GM23338 (cell line): ENCODE measurements around the gene NECAB3. TPM values are rescaled to one million over a fixed set of nuclear protein-coding genes. Genes with fewer than 3 reads are reported as not detected.

Experiments
- ATAC-seq: fragments of 200-7000 bp; cut with Tn5 transposase; 3 replicates; pipeline ENCODE4 v1.9.1; 2020
- DNase-seq: peaks from one replicate; pipeline ENCODE4 v3.0.0-alpha.2; 2015; ENCODE audit warnings: low spot score
- H2AFZ ChIP-seq: fragments of 200-600 bp; sonication (generic); 2 replicates; pipeline ENCODE4 v1.8.0; 2016; ENCODE audit warnings: antibody characterized with exemption, mild to moderate bottlenecking, moderate library complexity
- H3F3A ChIP-seq: fragments of 200-600 bp; sonication (generic); replicated peaks from 2 replicates; pipeline ENCODE4 v1.8.0; 2017; ENCODE audit warnings: antibody characterized with exemption, mixed run types, low read depth
- H3K27ac ChIP-seq: fragments of 200-600 bp; sonication (generic); 2 replicates; pipeline ENCODE4 v1.6.1; 2016; ENCODE audit warnings: low read depth
- H3K27me3 ChIP-seq: fragments of 200-600 bp; sonication (generic); 2 replicates; pipeline ENCODE4 v1.8.0; 2016; ENCODE audit warnings: mild to moderate bottlenecking, mixed run types, moderate library complexity; ENCODE audit not compliant: insufficient read depth
- H3K36me3 ChIP-seq: fragments of 200-600 bp; sonication (generic); 2 replicates; pipeline ENCODE4 v1.8.0; 2016; ENCODE audit warnings: mild to moderate bottlenecking; ENCODE audit not compliant: insufficient read depth
- H3K4me1 ChIP-seq: fragments of 200-600 bp; sonication (generic); 2 replicates; pipeline ENCODE4 v1.8.0; 2016; ENCODE audit warnings: mild to moderate bottlenecking, moderate library complexity; ENCODE audit not compliant: insufficient read depth
- H3K4me2 ChIP-seq: fragments of 200-600 bp; sonication (generic); 2 replicates; pipeline ENCODE4 v1.7.1; 2017; ENCODE audit warnings: mixed run types
- H3K4me3 ChIP-seq: fragments of 200-600 bp; sonication (generic); 2 replicates; pipeline ENCODE4 v1.6.1; 2016; ENCODE audit warnings: mixed run types
- H3K79me2 ChIP-seq: fragments of 200-600 bp; sonication (generic); replicated peaks from 2 replicates; pipeline ENCODE4 v1.8.0; 2017; ENCODE audit warnings: mild to moderate bottlenecking; ENCODE audit not compliant: insufficient read depth
- H3K9me2 ChIP-seq: fragments of 200-600 bp; sonication (generic); 2 replicates; pipeline ENCODE4 v1.8.0; 2017; ENCODE audit not compliant: insufficient read depth
- H4K20me1 ChIP-seq: fragments of 200-600 bp; sonication (generic); replicated peaks from 2 replicates; pipeline ENCODE4 v1.8.0; 2017; ENCODE audit warnings: mild to moderate bottlenecking; ENCODE audit not compliant: insufficient read depth
- H3K27ac Mint-ChIP-seq: 2 replicates; pipeline ENCODE4 v1.8.0; 2020; ENCODE audit warnings: inconsistent platforms, mild to moderate bottlenecking, moderate library complexity, mixed read lengths
- H3K27me3 Mint-ChIP-seq: 3 replicates; pipeline ENCODE4 v1.8.0; 2022; ENCODE audit warnings: low read depth, mild to moderate bottlenecking, moderate library complexity, mixed read lengths, inconsistent platforms; ENCODE audit not compliant: insufficient read depth, poor library complexity
- H3K36me3 Mint-ChIP-seq: 3 replicates; pipeline ENCODE4 v1.8.0; 2021; ENCODE audit warnings: low read depth, mild to moderate bottlenecking, inconsistent platforms, moderate library complexity, mixed read lengths
- H3K4me1 Mint-ChIP-seq: 3 replicates; pipeline ENCODE4 v1.8.0; 2020; ENCODE audit warnings: mild to moderate bottlenecking, inconsistent platforms, mixed read lengths
- H3K4me3 Mint-ChIP-seq: 3 replicates; pipeline ENCODE4 v1.8.0; 2021; ENCODE audit warnings: moderate library complexity, mild to moderate bottlenecking, inconsistent platforms, mixed read lengths
- H3K9me3 Mint-ChIP-seq: 3 replicates; pipeline ENCODE4 v1.8.0; 2020; ENCODE audit warnings: moderate library complexity, mild to moderate bottlenecking, inconsistent platforms, mixed read lengths
- CREB1 ChIP-seq: fragments of 250-450 bp; sonication (Bioruptor Pico); IDR thresholded peaks from 2 replicates; pipeline ENCODE4 v1.5.0; 2020; ENCODE audit warnings: low read depth, mild to moderate bottlenecking, moderate library complexity
- EZH2 ChIP-seq: fragments of 200-600 bp; sonication (generic); IDR thresholded peaks from one replicate; pipeline ENCODE4 v1.8.0; 2017; ENCODE audit warnings: antibody characterized with exemption, mild to moderate bottlenecking, low read depth; ENCODE audit not compliant: unreplicated experiment
- EZH2phosphoT487 ChIP-seq: fragments of 200-600 bp; sonication (generic); IDR thresholded peaks from one replicate; pipeline ENCODE4 v1.8.1; 2018; ENCODE audit warnings: antibody characterized with exemption; ENCODE audit not compliant: unreplicated experiment
- JUNB ChIP-seq: IDR thresholded peaks from one replicate; pipeline ENCODE4 v1.6.1; 2016; ENCODE audit warnings: antibody characterized with exemption; ENCODE audit not compliant: unreplicated experiment
- NANOG ChIP-seq: IDR thresholded peaks from 2 replicates; pipeline ENCODE4 v1.6.1; 2016; ENCODE audit warnings: antibody characterized with exemption, borderline replicate concordance
- POLR2AphosphoS5 ChIP-seq: IDR thresholded peaks from 2 replicates; pipeline ENCODE4 v1.6.1; 2016; ENCODE audit warnings: antibody characterized with exemption, low read depth
- REST ChIP-seq: IDR thresholded peaks from one replicate; pipeline ENCODE4 v1.6.1; 2018; ENCODE audit warnings: antibody characterized with exemption; ENCODE audit not compliant: unreplicated experiment
- STAT1 ChIP-seq: IDR thresholded peaks from one replicate; pipeline ENCODE4 v1.6.1; 2016; ENCODE audit warnings: antibody characterized with exemption; ENCODE audit not compliant: unreplicated experiment
- ZNF114 ChIP-seq: fragments of 250-450 bp; sonication (Bioruptor Pico); IDR thresholded peaks from 2 replicates; pipeline ENCODE4 v1.5.0; 2020; ENCODE audit warnings: mild to moderate bottlenecking, moderate library complexity
- ZNF331 ChIP-seq: fragments of 250-450 bp; sonication (Bioruptor Pico); IDR thresholded peaks from 2 replicates; pipeline ENCODE4 v1.5.0; 2020; ENCODE audit warnings: low read depth, mild to moderate bottlenecking, moderate library complexity
- ZNF462 ChIP-seq: fragments of 250-450 bp; sonication (Bioruptor Pico); IDR thresholded peaks from 2 replicates; pipeline ENCODE4 v1.5.0; 2020; ENCODE audit warnings: mild to moderate bottlenecking, moderate library complexity
- polyA plus RNA-seq: library from polyadenylated mRNA; unstranded; fragments of >200 nt; fragmentation: Nextera tagmentation; extraction: Ambion mirVana; gene quantifications from 2 replicates; pipeline ENCODE4 v1.2.1, GENCODE V29; 2016
- total RNA-seq: library from RNA; depleted of rRNA; stranded (reverse); fragments of >200 nt; shearing (Covaris generic); gene quantifications from 2 replicates; pipeline ENCODE4 v1.2.3, GENCODE V29; 2014
- TF ChIP-seq, protein P1 (sequence below), 2 experiments: fragments of 200-600 bp in 1 of 2; sonication (generic) in 1 of 2; conservative IDR thresholded peaks; 2 replicates each; pipeline versions ENCODE4 v1.5.1 to v1.6.1; 2016 to 2017; ENCODE audit warnings: antibody characterized with exemption in 2 of 2, low read depth in 2 of 2, mild to moderate bottlenecking in 2 of 2, moderate library complexity in 1 of 2
- TF ChIP-seq, protein P2 (sequence below): IDR thresholded peaks from 2 replicates; pipeline ENCODE4 v1.6.1; 2016; ENCODE audit warnings: antibody characterized with exemption

The NECAB3 gene
- total and polyA plus RNA-seq, 2 experiments from 2014 or later, result 8.5 to 28.4 TPM

- no peak for TF ChIP-seq EZH2phosphoT487
- no peak for TF ChIP-seq REST
- TF ChIP-seq ZNF462 (CRISPR knock-in tag), result no peak
- no peak for TF ChIP-seq ZNF331
- TF ChIP-seq STAT1, result no peak
- TF ChIP-seq, protein P1, sequence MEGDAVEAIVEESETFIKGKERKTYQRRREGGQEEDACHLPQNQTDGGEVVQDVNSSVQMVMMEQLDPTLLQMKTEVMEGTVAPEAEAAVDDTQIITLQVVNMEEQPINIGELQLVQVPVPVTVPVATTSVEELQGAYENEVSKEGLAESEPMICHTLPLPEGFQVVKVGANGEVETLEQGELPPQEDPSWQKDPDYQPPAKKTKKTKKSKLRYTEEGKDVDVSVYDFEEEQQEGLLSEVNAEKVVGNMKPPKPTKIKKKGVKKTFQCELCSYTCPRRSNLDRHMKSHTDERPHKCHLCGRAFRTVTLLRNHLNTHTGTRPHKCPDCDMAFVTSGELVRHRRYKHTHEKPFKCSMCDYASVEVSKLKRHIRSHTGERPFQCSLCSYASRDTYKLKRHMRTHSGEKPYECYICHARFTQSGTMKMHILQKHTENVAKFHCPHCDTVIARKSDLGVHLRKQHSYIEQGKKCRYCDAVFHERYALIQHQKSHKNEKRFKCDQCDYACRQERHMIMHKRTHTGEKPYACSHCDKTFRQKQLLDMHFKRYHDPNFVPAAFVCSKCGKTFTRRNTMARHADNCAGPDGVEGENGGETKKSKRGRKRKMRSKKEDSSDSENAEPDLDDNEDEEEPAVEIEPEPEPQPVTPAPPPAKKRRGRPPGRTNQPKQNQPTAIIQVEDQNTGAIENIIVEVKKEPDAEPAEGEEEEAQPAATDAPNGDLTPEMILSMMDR (conservative IDR thresholded peaks at IDR 0.05; ENCODE audit: low read depth in 2 of 2), result no peak
- TF ChIP-seq EZH2, result no peak
- TF ChIP-seq POLR2AphosphoS5, result no peak
- TF ChIP-seq, protein P2, sequence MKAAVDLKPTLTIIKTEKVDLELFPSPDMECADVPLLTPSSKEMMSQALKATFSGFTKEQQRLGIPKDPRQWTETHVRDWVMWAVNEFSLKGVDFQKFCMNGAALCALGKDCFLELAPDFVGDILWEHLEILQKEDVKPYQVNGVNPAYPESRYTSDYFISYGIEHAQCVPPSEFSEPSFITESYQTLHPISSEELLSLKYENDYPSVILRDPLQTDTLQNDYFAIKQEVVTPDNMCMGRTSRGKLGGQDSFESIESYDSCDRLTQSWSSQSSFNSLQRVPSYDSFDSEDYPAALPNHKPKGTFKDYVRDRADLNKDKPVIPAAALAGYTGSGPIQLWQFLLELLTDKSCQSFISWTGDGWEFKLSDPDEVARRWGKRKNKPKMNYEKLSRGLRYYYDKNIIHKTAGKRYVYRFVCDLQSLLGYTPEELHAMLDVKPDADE, result no peak
- no peak for TF ChIP-seq JUNB
- TF ChIP-seq ZNF114 (CRISPR knock-in tag), result no peak
- TF ChIP-seq CREB1 (CRISPR knock-in tag), result no peak
- TF ChIP-seq NANOG, result no peak
- H3K79me2 ChIP-seq, result no peaks in the 10 kb centered on the region
- H3K9me3 Mint-ChIP-seq, result peaks cover 6% of the 10 kb centered on the region; the same call in 2 of the 3 replicates
- H3K36me3 ChIP-seq, result no peaks in the 10 kb centered on the region
- H4K20me1 ChIP-seq, result no peaks in the 10 kb centered on the region
- ATAC-seq (no peak; the same call in 2 of the 3 replicates), DNase-seq (no peak)
- H3K27ac ChIP-seq, result no peak overlapping the region
- peak overlapping the region; percentile 54 for H3K4me3 ChIP-seq
- H3F3A ChIP-seq, result no peaks in the 10 kb centered on the region
- no peaks in the 10 kb centered on the region for H3K9me2 ChIP-seq
- H3K27me3 Mint-ChIP-seq, result peaks cover 11% of the 10 kb centered on the region
- no peaks in the 10 kb centered on the region; the same call in 2 of the 3 replicates for H3K4me1 Mint-ChIP-seq
- peak overlapping the region; percentile 75 for H3K4me3 Mint-ChIP-seq
- no peaks in the 10 kb centered on the region for H3K36me3 Mint-ChIP-seq
- no peak overlapping the region for H3K27ac Mint-ChIP-seq
- H3K4me2 ChIP-seq, result peak overlapping the region; percentile 60
- no peaks in the 10 kb centered on the region for H3K27me3 ChIP-seq
- no peaks in the 10 kb centered on the region for H3K4me1 ChIP-seq
- peak overlapping the region; percentile 40 for H2AFZ ChIP-seq
Measured at GRCh38 chr20:33719277-33719988, 45.2 kb upstream of the NECAB3 start.
